Left renal pelvis (tissue), 4 donors: ENCODE results near the gene CNPY3. TPM values are rescaled to one million over a fixed set of nuclear protein-coding genes. Genes with fewer than 3 reads are reported as not detected.

Experiments used
- DNase-seq, 4 donors: peaks; one replicate each; pipeline ENCODE4 v3.0.0-alpha.2; 2013; ENCODE audit warnings: low read depth in 4 of 4, low spot score in 3 of 4
- polyA plus RNA-seq, 4 donors: library from polyadenylated mRNA; unstranded; fragments of 120-200 nt; gene quantifications; one replicate each; pipeline ENCODE4 v1.2.1, GENCODE V29; 2013; ENCODE audit not compliant: insufficient read length in 4 of 4

The CNPY3 gene
- polyA plus RNA-seq, 4 donors, result 52.3 to 64.9 (median 59.1) TPM

- DNase-seq, result peak in 1 of 4 donors; percentile 62
Observed at GRCh38 chr6:42978839-42979522, 49.7 kb downstream of the CNPY3 start, which contains the start of gene PEX6. Gene PEX6, minus strand, starts transcription at chr6:42979181. Its CDS starts 31 bp downstream, at chr6:42979150.

GRCh38 chr6:42979523-42980177 is 50.4 kb downstream of the CNPY3 start:
- no peak for DNase-seq

GRCh38 chr6:42981836-42982235 is 52.6 kb downstream of the CNPY3 start:
- no peak for DNase-seq

- DNase-seq, result peak; percentile 90 to 98 (median 96)
Observed at GRCh38 chr6:42984001-42984923, 55.0 kb downstream of the CNPY3 start, which contains the start of gene PPP2R5D. Gene PPP2R5D, plus strand, starts transcription at chr6:42984570. Its CDS starts 108 bp downstream, at chr6:42984678.

- no peak for DNase-seq
Observed at GRCh38 chr6:42984924-42985475, 55.7 kb downstream of the CNPY3 start.

GRCh38 chr6:42987533-42988451 is 58.5 kb downstream of the CNPY3 start:
- DNase-seq, result no peak

GRCh38 chr6:42988486-42989020 is 59.3 kb downstream of the CNPY3 start:
- DNase-seq, result no peak

Other genes with a start within 250 kb of the CNPY3 start
- 1 to 10 TPM; 1.8 to 6.9 (median 3.4) TPM for gene PRPH2, start 206.9 kb upstream of the CNPY3 start, polyA plus RNA-seq
- 10 to 100 TPM; 16.4 to 23.7 (median 21.2) TPM for gene TBCC, start 183.4 kb upstream of the CNPY3 start, polyA plus RNA-seq
- gene BICRAL, start 147.4 kb upstream of the CNPY3 start, polyA plus RNA-seq, result 10 to 100 TPM; 15.3 to 16.6 (median 16.4) TPM
- gene RPL7L1, start 49.9 kb upstream of the CNPY3 start, polyA plus RNA-seq, result 100 to 1,000 TPM in 2 of 4 donors, 10 to 100 TPM in 2; 90.9 to 128 (median 105) TPM
- under 1 TPM in 1 of 4 donors, not detected in 3; 0.47 TPM for gene PTCRA, start 13.4 kb upstream of the CNPY3 start, polyA plus RNA-seq
- gene GNMT, start 31.3 kb downstream of the CNPY3 start, polyA plus RNA-seq, result 1 to 10 TPM in 1 of 4 donors, under 1 TPM in 3; 0.45 to 2.0 (median 0.64) TPM
- 10 to 100 TPM; 15.5 to 27.2 (median 19.1) TPM for gene PEX6, start 49.7 kb downstream of the CNPY3 start, polyA plus RNA-seq
- 10 to 100 TPM; 60.3 to 72.1 (median 66.5) TPM for gene PPP2R5D, start 55.1 kb downstream of the CNPY3 start, polyA plus RNA-seq
- gene MEA1, start 84.5 kb downstream of the CNPY3 start, polyA plus RNA-seq, result 10 to 100 TPM; 71.0 to 91.9 (median 82.6) TPM
- gene KLHDC3, start 84.8 kb downstream of the CNPY3 start, polyA plus RNA-seq, result 100 to 1,000 TPM in 1 of 4 donors, 10 to 100 TPM in 3; 90.6 to 112 (median 95.0) TPM
- 10 to 100 TPM; 37.6 to 64.1 (median 58.5) TPM for gene RRP36, start 92.1 kb downstream of the CNPY3 start, polyA plus RNA-seq
- gene CUL7, start 124.4 kb downstream of the CNPY3 start, polyA plus RNA-seq, result 10 to 100 TPM; 45.8 to 59.0 (median 48.7) TPM
- gene MRPL2, start 130.0 kb downstream of the CNPY3 start, polyA plus RNA-seq, result 10 to 100 TPM; 38.4 to 78.4 (median 55.1) TPM
- gene KLC4, start 130.2 kb downstream of the CNPY3 start, polyA plus RNA-seq, result 10 to 100 TPM; 30.6 to 74.2 (median 51.3) TPM
- 100 to 1,000 TPM; 228 to 269 (median 239) TPM for gene PTK7, start 146.8 kb downstream of the CNPY3 start, polyA plus RNA-seq
- gene SRF, start 241.8 kb downstream of the CNPY3 start, polyA plus RNA-seq, result 10 to 100 TPM; 26.5 to 38.2 (median 30.9) TPM